ENCODE data around the gene APBB1. TPM values are rescaled to one million over a fixed set of nuclear protein-coding genes. Genes with fewer than 3 reads are reported as not detected.
"Not testable (repeated sequence)": the region's sequence is repeated elsewhere in the genome, so short reads cannot be mapped to it uniquely, and the experiment has no call there.

The APBB1 gene
- total RNA-seq, 4 donors from 2014 or later: 19.7 to 23.4 (median 20.2) TPM

DNA sequence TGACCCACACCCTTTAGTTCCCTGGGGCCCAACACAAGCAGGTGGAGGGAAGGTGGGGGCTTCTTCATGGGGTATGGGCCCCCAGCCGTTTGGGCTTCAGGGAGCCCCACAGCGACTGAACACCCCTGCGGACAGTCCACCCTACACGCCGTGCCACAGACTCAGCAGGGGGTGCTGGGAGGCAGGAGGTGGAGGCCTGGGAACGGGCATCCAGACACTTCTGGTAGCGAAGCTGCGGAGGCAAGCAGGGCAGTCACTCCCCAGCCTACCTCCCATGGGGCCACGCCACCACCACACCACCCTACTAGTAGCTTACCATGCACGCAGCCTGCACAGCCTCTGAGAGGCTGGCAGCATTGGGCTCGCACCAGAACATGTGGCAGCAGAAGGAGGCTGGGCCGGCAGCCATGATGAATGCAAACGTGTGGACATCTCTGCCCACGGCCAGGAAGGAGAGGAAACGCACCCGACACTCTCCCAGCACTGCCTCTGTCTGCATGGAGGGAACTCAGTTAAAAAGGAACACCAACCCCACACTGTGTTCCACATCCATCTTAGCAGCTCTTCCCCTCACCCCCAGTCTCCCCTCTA, 23.3 kb downstream of the APBB1 start:
- H3K4me3 ChIP-seq (ENCODE audit: low read depth, poor library complexity, severe bottlenecking): no peak overlapping the region
- 86 to 87% methylated on average over 9 to 14 of the region's 16 CpGs for WGBS, 2 donors
- DNase-seq (ENCODE audit: low spot score in 2 of 2): no peak
- intact Hi-C loops (cut with DNase I; ENCODE audit: low total_unique reads): no loop called here
- TF ChIP-seq, protein P1, sequence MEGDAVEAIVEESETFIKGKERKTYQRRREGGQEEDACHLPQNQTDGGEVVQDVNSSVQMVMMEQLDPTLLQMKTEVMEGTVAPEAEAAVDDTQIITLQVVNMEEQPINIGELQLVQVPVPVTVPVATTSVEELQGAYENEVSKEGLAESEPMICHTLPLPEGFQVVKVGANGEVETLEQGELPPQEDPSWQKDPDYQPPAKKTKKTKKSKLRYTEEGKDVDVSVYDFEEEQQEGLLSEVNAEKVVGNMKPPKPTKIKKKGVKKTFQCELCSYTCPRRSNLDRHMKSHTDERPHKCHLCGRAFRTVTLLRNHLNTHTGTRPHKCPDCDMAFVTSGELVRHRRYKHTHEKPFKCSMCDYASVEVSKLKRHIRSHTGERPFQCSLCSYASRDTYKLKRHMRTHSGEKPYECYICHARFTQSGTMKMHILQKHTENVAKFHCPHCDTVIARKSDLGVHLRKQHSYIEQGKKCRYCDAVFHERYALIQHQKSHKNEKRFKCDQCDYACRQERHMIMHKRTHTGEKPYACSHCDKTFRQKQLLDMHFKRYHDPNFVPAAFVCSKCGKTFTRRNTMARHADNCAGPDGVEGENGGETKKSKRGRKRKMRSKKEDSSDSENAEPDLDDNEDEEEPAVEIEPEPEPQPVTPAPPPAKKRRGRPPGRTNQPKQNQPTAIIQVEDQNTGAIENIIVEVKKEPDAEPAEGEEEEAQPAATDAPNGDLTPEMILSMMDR (IDR thresholded peaks at IDR 0.05): no peak
- no peak for TF ChIP-seq POLR2A (IDR thresholded peaks at IDR 0.05)

DNA sequence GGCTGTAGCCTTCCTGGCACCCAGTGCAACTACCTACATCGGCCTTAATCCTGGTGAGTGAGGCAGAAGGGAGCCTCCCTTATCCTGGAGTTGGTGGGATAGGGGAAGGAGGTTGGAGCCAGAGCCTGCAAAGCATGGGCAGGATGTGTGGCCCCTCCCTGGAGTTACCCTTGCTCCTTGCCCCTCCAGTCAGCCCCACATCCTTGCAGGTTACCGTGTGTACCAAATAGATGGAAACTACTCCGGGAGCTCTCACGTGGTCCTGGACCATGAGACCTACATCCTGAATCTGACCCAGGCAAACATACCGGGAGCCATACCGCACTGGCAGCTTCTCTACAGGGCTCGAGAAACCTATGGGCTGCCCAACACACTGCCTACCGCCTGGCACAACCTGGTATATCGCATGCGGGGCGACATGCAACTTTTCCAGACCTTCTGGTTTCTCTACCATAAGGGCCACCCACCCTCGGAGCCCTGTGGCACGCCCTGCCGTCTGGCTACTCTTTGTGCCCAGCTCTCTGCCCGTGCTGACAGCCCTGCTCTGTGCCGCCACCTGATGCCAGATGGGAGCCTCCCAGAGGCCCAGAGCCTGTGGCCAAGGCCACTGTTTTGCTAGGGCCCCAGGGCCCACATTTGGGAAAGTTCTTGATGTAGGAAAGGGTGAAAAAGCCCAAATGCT, 24.8 kb downstream of the APBB1 start:
- intact Hi-C loops (cut with DNase I; ENCODE audit: low total_unique reads): no loop called here
- DNase-seq (ENCODE audit: low spot score in 2 of 2): no peak
- H3K4me3 ChIP-seq (ENCODE audit: low read depth, poor library complexity, severe bottlenecking): no peak overlapping the region
- 78 to 79% methylated on average over 13 to 16 of the region's 16 CpGs for WGBS, 2 donors
- TF ChIP-seq, protein P1 (IDR thresholded peaks at IDR 0.05): no peak
- TF ChIP-seq POLR2A (IDR thresholded peaks at IDR 0.05): no peak

DNA sequence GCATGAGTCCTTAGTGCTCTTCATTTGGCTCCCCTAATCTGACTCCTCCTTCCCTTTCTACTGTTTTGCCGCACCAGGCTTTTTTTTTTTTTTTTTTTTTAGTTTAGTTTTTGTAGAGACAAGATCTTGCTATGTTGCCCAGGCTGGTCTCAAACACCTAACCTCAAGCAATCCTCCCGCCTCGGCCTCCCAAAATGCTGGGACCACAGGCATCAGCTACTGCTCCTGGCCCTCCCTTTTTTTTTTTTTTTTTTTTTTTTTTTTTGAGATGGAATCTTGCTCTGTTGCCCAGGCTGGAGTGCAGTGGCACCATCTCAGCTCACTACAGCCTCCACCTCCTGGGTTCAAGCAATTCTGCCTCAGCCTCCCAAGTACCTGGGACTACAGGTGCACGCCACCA, 26.6 kb downstream of the APBB1 start:
- DNase-seq (ENCODE audit: low spot score in 2 of 2); intact Hi-C loops (cut with DNase I; ENCODE audit: low total_unique reads): not testable (repeated sequence)
- 93% methylated on average over 4 of the region's 4 CpGs for WGBS, 2 donors

DNA sequence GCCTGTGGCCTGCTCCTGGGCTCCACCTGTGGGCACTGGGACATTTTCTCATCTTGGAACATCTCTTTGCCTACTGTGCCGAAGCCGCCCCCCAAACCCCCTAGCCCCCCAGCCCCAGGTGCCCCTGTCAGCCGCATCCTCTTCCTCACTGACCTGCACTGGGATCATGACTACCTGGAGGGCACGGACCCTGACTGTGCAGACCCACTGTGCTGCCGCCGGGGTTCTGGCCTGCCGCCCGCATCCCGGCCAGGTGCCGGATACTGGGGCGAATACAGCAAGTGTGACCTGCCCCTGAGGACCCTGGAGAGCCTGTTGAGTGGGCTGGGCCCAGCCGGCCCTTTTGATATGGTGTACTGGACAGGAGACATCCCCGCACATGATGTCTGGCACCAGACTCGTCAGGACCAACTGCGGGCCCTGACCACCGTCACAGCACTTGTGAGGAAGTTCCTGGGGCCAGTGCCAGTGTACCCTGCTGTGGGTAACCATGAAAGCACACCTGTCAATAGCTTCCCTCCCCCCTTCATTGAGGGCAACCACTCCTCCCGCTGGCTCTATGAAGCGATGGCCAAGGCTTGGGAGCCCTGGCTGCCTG, 27.3 kb downstream of the APBB1 start:
- DNase-seq (ENCODE audit: low spot score in 2 of 2): no peak
- H3K4me3 ChIP-seq (ENCODE audit: low read depth, poor library complexity, severe bottlenecking): no peak overlapping the region
- WGBS, 2 donors: 96 to 99% methylated on average over 12 to 18 of the region's 18 CpGs
- intact Hi-C loops (cut with DNase I; ENCODE audit: low total_unique reads): no loop called here
- TF ChIP-seq, protein P1 (IDR thresholded peaks at IDR 0.05): no peak
- no peak for TF ChIP-seq POLR2A (IDR thresholded peaks at IDR 0.05)

More for the DNA sequence above, 26.6 kb downstream of the APBB1 start:
- not testable (repeated sequence) for H3K4me3 ChIP-seq (ENCODE audit: low read depth, poor library complexity, severe bottlenecking)

DNA sequence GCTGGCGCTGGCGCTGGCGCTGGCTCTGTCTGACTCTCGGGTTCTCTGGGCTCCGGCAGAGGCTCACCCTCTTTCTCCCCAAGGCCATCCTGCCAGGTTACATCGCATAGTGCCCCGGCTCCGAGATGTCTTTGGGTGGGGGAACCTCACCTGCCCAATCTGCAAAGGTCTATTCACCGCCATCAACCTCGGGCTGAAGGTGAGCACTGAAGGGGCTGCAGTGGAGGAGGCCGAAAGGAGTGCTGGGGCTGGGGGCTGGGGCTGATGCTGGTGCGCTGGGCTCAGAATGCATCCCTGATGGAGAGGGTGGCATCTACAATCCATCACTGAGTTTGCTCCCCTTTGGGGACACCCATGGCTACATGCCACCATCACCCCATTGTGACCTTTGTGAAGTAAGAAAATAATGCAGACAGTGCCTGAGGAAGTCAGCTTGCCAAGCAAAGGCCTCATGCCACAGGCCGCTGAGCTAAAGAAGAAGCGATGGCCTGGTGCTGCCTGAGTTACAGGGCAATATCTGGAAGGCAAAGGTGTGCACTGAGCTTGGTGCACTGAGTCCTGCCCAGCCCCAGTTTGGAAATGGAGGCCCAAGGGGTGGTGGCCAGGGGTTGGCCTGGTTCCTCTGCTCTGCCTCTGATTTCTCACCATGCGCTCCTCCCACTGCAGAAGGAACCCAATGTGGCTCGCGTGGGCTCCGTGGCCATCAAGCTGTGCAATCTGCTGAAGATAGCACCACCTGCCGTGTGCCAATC, 28.0 kb downstream of the APBB1 start:
- intact Hi-C loops (cut with DNase I; ENCODE audit: low total_unique reads): no loop called here
- peak overlapping the region; percentile 53 for H3K4me3 ChIP-seq (ENCODE audit: low read depth, poor library complexity, severe bottlenecking)
- TF ChIP-seq, protein P1 (IDR thresholded peaks at IDR 0.05): no peak
- TF ChIP-seq POLR2A (IDR thresholded peaks at IDR 0.05): no peak
- WGBS, 2 donors: 31 to 56% methylated on average over 12 to 19 of the region's 19 CpGs
- no peak for DNase-seq (ENCODE audit: low spot score in 2 of 2)

Data from lower leg skin (tissue), 4 donors.